Stomach (tissue), 4 donors: ENCODE measurements around the gene VEGFB.

ENCODE experiments used
- EP300 ChIP-seq: sonication (generic); formaldehyde crosslinking; IDR thresholded peaks from one replicate; pipeline ENCODE4 v1.6.1; 2017; ENCODE audit warnings: antibody characterized with exemption
- POLR2A ChIP-seq, 4 donors: fragments of 450-650 bp; IDR thresholded peaks; one replicate each; pipeline ENCODE4 v1.6.1; 2016; ENCODE audit warnings: antibody characterized with exemption in 4 of 4, control low read depth in 2 of 4, mild to moderate bottlenecking in 1 of 4, moderate library complexity in 1 of 4
- POLR2AphosphoS5 ChIP-seq, 3 donors: sonication (generic); formaldehyde crosslinking; IDR thresholded peaks; one replicate each; pipeline ENCODE4 v1.6.1; 2016; ENCODE audit warnings: antibody characterized with exemption in 3 of 3
- TF ChIP-seq, protein P1 (sequence below), 7 experiments: fragments of 450-650 bp in 4 of 7; fragments of 200-600 bp in 3 of 7; sonication (generic) in 3 of 7; IDR thresholded peaks; one replicate each; pipeline ENCODE4 v1.5.1; 2016 to 2019; ENCODE audit warnings: antibody characterized with exemption in 7 of 7, control low read depth in 2 of 7, mild to moderate bottlenecking in 1 of 7

DNA sequence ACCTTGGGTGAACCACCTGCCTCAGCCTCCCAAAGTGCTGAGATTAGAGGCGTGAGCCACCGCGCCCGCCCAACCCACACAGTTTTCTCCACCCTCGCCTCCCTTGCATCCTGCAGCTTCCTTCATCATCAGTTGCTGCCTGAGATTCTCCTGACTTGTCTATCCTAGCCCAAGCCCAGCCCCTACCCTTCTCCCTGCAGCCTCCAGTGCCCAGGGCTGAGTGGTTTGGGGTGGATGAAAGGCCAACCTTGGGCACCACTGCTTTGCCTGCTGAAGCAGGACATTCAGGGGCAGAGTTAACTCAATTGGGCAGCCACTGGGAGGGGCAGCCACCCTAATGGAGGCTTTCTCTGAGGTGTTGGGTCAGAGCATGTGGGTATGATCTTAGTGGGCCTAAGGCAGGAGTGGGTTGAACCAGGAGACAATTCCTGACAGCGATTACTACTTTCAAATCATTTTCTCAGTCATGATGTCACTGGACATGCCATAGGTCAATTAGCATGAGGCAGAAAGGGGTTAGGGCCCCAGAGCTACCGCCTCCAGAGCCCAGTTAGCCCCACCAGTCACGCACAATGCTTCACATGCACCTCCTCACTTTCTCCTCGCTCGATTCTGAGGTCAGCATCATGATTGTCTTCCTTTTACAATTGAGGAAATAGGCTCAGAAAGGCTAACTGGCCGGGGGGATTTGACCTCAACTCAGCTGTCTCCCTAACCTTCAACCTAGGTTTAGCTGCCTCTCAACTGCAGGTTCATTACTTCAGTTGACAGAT lies 5.5 kb downstream of the VEGFB start:
- TF ChIP-seq, protein P1, sequence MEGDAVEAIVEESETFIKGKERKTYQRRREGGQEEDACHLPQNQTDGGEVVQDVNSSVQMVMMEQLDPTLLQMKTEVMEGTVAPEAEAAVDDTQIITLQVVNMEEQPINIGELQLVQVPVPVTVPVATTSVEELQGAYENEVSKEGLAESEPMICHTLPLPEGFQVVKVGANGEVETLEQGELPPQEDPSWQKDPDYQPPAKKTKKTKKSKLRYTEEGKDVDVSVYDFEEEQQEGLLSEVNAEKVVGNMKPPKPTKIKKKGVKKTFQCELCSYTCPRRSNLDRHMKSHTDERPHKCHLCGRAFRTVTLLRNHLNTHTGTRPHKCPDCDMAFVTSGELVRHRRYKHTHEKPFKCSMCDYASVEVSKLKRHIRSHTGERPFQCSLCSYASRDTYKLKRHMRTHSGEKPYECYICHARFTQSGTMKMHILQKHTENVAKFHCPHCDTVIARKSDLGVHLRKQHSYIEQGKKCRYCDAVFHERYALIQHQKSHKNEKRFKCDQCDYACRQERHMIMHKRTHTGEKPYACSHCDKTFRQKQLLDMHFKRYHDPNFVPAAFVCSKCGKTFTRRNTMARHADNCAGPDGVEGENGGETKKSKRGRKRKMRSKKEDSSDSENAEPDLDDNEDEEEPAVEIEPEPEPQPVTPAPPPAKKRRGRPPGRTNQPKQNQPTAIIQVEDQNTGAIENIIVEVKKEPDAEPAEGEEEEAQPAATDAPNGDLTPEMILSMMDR (IDR thresholded peaks at IDR 0.05), result no peak
- TF ChIP-seq POLR2A (IDR thresholded peaks at IDR 0.05) (no peak), EP300 (no peak), POLR2AphosphoS5 (IDR thresholded peaks at IDR 0.05) (no peak)
